Left renal cortex interstitium (tissue), 4 donors: ENCODE measurements around the gene TXNRD2. TPM values are rescaled to one million over a fixed set of nuclear protein-coding genes. Genes with fewer than 3 reads are reported as not detected.

Experiments used
- DNase-seq, 4 donors: peaks; one replicate each; pipeline ENCODE4 v3.0.0-alpha.2; 2013; ENCODE audit warnings: low read depth in 4 of 4, low spot score in 2 of 4, missing footprints in 1 of 4
- polyA plus RNA-seq, 4 donors: library from polyadenylated mRNA; unstranded; fragments of 120-200 nt; gene quantifications; one replicate each; pipeline ENCODE4 v1.2.1, GENCODE V29; 2013; ENCODE audit not compliant: insufficient read length in 4 of 4

Gene TXNRD2
- polyA plus RNA-seq, 4 donors: 23.0 to 35.8 (median 29.3) TPM

DNA sequence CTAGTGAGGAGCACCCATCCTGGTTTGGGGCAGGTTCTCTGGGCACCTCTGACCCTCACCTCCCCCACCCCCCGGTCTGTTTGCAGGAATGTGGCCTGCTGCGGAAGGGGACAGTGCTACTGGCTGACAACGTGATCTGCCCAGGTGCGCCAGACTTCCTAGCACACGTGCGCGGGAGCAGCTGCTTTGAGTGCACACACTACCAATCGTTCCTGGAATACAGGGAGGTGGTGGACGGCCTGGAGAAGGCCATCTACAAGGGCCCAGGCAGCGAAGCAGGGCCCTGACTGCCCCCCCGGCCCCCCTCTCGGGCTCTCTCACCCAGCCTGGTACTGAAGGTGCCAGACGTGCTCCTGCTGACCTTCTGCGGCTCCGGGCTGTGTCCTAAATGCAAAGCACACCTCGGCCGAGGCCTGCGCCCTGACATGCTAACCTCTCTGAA is 26.9 kb upstream of the TXNRD2 start:
- no peak for DNase-seq

DNA sequence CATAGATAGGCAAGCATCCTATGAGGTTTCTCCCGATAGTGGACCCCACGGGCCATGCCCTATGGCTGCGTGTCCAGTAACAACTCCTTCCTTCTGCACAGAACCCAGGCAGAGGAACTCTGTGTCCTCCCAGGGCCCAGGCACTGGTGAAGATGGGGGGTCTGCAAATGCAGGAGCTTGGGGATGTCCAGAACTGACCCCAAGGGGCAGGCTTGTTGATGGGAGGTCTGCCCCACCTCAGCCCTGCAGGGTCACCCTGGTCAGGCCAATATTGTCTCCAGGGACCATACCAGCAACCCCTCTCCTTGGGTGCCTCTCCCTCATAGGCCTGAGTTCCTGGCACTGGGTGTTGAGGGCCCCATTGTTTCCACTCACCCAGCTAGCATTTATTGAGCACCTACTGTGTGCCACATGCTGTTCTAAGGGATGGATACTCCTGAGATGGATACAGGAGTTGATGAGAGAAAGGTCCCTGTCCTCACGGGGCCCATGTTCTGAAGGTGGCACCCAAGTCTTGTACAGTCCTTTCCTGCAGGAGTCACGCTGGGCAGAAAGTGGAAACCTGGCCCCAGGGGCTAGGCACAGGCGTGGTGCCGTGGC is 26.3 kb upstream of the TXNRD2 start:
- no peak for DNase-seq

DNA sequence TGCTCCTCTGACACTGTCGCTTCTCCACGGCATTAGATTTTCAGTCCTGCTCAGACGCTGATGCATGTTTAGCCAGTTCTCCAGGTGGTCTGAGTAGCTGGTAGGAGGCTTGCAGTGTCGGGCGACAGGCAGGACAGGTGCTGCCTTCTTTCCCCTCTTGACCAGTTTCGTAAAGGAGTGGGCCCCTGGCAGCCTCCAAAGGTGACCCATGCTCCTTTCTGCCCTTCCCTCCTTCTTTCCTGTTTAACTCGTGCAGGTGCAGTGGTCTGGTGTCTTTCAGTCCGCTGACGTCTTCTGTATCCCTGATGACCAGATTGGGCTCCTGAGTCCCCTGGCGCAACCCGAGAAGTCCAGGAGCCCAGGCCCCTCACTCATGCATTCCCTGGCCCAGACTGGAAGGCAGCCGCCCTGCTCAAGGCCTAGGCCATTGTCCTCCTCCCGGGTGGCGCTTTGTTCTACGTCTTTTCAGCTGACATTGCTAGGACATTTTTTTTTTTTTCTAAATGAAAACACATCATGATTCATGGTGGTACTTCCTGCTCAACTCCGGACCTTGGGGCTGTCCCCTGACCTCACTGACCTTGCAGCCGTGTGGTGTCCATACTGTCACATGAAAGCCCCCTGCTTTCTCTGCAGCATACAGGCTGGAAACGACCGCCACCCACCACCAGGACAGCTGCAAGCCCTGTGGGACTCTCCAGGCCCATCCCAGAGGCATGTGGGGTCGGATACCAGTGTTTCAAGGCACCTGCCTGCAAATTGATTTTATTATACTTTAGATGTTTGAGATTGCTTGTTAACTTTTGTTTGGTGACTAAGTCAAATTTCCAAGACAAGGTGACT is 25.5 kb upstream of the TXNRD2 start:
- DNase-seq: no peak

- DNase-seq: no peak
Observed at GRCh38 chr22:19965771-19966709, 24.4 kb upstream of the TXNRD2 start.

DNA sequence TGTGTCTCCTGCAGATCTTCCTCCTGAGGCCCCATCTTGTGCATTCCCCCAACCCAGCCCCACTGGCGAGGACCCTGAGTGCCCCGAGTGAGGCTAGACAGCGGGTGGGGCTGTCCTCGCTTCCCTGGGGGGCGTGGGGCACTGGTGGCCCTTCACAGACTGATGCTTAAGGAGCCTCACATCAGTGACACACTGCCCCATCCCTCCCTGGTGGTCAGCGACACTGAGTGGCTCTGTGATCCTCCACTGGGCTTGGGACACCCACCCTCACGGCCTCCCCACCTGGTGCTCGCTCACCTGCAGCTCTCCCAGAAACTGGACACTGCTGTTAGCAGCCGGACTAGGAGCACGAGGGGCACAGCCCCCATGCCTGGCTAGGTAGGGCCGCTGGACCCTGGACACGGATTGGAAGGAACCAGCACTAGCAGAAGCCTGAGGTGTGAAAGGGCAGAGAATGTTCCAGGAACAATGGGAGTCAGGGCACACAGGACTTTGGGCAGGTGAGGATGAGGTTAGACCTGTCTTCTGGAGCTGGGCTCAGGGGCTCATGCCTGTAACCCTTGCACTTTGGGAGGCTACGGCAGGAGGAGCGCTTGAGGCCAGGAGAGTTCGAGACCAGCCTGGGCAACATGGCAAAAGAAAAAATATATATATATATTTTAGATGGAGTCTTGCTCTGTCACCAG is 23.2 kb upstream of the TXNRD2 start:
- DNase-seq: no peak

GRCh38 chr22:19963863-19964642 is 22.4 kb upstream of the TXNRD2 start:
- DNase-seq: no peak

DNA sequence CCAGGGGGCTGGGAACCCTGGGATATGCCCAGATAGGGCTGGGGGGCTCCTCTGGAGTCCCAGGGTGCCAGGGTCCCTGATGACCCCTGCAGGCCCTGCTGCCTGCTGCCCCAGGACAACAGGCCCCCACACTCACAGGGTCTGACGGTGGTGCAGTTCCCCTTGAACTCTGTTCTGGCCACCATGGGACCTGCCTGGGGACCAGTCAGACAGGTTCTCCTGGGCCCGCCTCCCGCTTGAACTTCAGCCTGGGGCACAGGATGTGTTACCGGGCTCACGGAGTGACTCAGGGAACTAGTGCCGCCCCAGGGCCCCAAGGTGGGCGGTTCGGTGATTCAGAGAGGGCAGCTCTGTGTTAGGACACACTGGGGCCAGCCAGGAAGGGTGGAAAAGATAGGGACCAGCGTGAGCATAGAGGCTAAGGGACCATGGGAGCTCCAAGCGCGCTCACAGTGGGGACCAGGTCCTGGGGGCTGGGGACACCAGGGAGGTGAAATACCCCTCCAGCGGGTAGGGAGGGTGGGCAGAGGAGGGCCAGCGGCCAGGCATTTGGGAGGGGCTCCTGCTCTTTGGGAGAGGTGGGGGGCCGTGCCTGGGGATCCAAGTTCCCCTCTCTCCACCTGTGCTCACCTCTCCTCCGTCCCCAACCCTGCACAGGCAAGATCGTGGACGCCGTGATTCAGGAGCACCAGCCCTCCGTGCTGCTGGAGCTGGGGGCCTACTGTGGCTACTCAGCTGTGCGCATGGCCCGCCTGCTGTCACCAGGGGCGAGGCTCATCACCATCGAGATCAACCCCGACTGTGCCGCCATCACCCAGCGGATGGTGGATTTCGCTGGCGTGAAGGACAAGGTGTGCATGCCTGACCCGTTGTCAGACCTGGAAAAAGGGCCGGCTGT is 21.5 kb upstream of the TXNRD2 start:
- no peak for DNase-seq

DNA sequence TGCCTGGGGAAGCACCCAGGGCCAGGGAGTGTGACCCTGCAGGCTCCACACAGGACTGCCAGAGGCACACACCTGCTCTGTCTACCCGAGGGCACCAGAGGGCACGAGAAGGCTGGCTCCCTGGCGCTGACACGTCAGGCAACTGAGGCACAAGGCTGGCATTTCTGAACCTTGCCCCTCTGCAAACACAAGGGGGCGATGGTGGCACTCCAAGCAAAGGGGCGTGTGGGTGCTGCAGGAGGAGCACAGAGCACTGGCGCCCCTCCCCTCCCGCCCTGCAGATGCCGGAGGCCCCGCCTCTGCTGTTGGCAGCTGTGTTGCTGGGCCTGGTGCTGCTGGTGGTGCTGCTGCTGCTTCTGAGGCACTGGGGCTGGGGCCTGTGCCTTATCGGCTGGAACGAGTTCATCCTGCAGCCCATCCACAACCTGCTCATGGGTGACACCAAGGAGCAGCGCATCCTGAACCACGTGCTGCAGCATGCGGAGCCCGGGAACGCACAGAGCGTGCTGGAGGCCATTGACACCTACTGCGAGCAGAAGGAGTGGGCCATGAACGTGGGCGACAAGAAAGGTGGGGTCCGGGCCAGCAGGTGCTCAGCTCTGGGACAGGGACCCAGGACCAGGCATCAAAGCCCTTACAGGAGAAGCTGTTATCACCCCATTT is 20.8 kb upstream of the TXNRD2 start:
- no peak for DNase-seq

- no peak for DNase-seq
Observed at GRCh38 chr22:19961868-19962245, 20.2 kb upstream of the TXNRD2 start.

GRCh38 chr22:19961201-19961580 is 19.6 kb upstream of the TXNRD2 start:
- DNase-seq: no peak

- DNase-seq: no peak
Observed at GRCh38 chr22:19960491-19961200, 19.0 kb upstream of the TXNRD2 start.

DNA sequence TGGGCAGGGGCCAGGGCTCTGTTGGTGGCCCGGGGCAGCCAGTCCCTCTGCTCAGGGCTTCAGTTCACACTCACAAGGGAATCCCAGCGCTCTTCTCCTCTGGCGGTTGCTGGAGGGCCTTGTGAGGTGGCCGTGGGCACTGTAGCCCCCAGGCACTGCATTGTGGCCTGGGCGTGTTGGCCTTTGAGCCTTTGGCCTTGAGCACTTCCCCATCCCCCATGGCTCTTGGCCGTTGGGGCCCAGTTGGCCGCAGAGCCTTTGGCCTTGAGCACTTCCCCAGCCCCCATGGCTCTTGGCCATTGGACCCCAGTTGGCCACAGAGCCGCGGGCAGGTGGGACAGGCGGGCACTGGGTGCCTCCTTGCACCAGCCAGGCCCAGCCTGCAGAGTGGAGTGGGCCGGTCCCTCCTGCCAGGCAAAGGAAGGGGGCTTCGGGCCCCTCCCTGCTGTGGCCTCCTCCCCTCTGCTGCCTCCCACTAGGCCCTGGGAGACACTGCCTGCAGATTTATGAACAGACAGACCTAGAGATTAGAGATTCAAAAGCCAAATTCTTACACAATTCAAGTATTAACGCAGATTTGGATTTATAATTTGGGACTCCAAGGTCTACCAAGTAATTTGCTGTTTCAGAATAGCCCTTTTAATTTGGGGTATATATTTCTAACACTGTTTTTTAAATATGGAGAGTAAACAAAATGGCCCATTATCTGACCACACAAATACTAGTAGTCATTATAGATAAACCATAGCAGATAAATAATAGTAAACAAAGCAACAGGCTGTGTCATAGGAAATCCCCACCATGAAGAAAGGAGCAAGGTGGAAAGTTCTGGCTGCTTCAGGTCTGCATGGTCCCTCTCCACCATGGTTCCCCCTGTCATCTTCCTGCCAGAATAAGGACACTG is 18.2 kb upstream of the TXNRD2 start:
- no peak for DNase-seq

DNA sequence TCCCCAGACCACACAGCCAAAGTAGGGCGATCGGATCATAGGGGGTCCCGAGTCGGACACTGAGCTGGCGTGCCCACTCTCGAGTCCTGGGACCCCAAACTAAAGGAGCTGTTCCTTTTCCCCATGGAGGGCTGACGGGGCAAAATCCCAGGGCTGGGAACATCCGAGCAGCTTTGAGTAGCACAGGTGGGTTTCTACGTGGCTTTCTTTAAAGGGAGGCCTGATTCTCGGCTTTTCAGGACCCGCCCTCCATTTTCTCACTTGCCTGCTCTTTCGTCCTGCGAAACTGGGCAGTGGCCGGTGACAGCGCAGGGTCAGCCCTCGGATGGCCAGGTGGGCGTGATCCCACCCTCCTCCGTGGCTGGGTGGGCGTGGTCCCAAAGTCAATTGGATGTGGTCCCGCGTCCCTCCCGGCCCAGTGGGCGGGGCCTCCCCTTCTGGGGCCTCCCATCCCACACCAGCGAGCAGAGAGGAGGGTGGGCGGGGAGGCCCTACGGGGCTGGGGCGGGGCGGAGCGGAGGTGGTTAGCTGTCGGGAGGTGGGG is 17.5 kb upstream of the TXNRD2 start:
- DNase-seq: peak; percentile 72 to 91 (median 80)

DNA sequence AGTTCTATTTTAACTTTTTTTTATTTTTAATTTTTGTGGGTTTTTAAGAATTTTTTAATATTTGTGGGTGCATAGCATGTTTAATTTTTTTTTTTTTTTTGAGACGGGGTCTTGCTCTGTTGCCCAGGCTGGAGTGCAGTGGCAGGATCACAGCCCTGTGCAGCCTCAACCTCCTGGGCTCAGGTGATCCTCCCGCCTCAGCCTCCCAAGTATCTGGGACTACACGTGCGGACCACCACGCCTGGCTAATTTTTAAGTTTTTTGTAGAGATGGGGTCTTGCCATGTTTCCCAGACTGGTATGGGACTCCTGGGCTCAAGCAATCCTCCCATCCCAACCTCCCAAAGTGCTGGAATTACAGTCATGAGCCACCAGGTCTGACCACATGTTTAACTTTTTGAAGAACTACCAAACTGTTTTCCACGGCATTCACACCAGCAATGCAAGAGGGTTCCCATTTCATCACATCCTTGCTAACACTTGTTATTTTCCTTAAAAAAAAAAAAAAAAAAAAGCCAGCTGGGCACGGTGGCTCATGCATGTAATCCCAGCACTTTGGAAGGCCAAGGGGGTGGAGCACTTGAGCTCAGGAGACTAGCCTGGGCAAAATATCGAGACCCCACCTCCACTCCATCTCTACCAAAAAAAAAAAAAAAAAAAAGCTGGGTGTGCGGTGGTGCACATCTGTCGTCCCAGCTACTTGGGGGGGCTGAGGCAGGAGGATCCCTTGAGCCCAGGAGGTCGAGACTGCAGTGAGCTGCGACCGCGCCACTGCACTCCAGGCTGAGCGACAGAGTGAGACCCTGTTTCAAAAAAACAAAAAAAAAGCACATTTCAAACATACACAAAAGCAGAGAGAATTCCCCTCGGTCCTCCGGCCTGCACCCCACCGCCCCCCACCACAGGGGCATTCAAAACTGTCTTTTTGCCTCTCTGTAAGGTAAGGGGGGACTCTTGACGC is 16.7 kb upstream of the TXNRD2 start:
- DNase-seq: no peak

- DNase-seq: no peak
Observed at GRCh38 chr22:19957445-19957844, 15.8 kb upstream of the TXNRD2 start.
